Duodenal mucosa (tissue), 2 donors: Measurements from ENCODE around the gene GNLY.
"Not testable (repeated sequence)": the region's sequence is repeated elsewhere in the genome, so short reads cannot be mapped to it uniquely, and the experiment has no call there.

Experiments
- H3K27ac ChIP-seq: one replicate; pipeline ENCODE4 v1.7.0; 2013; ENCODE audit warnings: low read depth, low read length
- H3K27me3 ChIP-seq, 2 donors: one replicate each; pipeline ENCODE4 v1.7.0; 2013; ENCODE audit warnings: low read length in 2 of 2, control low read depth in 1 of 2; ENCODE audit not compliant: insufficient read depth in 2 of 2, control insufficient read depth in 1 of 2
- H3K36me3 ChIP-seq, 2 donors: one replicate each; pipeline ENCODE4 v1.7.0; 2013; ENCODE audit warnings: low read length in 2 of 2, control low read depth in 1 of 2; ENCODE audit not compliant: insufficient read depth in 2 of 2, control insufficient read depth in 1 of 2
- H3K4me1 ChIP-seq, 2 donors: one replicate each; pipeline ENCODE4 v1.7.0; 2013; ENCODE audit warnings: low read length in 2 of 2, control low read depth in 1 of 2; ENCODE audit not compliant: insufficient read depth in 2 of 2, control insufficient read depth in 1 of 2
- H3K4me3 ChIP-seq, 2 donors: one replicate each; pipeline ENCODE4 v1.7.0; 2013; ENCODE audit warnings: low read length in 2 of 2, low read depth in 1 of 2
- H3K9ac ChIP-seq, 2 donors: one replicate each; pipeline ENCODE4 v1.7.0; 2013; ENCODE audit warnings: low read length in 2 of 2, low read depth in 1 of 2
- H3K9me3 ChIP-seq, 2 donors: one replicate each; pipeline ENCODE4 v1.7.0; 2013; ENCODE audit warnings: low read length in 2 of 2, control low read depth in 1 of 2; ENCODE audit not compliant: control insufficient read depth in 1 of 2

Gene GNLY

GRCh38 chr2:85663594-85664565 is 30.3 kb upstream of the GNLY start:
- Histone ChIP-seq H3K4me3 (no peak overlapping the region), H3K4me1 (no peaks in the 10 kb centered on the region), H3K27ac (no peak overlapping the region)

GRCh38 chr2:85665264-85665937 is 28.8 kb upstream of the GNLY start:
- Histone ChIP-seq H3K9me3 (no peaks in the 10 kb centered on the region), H3K27ac (no peak overlapping the region), H3K9ac (no peak overlapping the region), H3K36me3 (no peaks in the 10 kb centered on the region), H3K4me1 (no peaks in the 10 kb centered on the region), H3K4me3 (no peak overlapping the region), H3K27me3 (no peaks in the 10 kb centered on the region)

More at GRCh38 chr2:85663594-85664565, 30.3 kb upstream of the GNLY start:
- Histone ChIP-seq H3K36me3 (peaks cover 0 to 3% of the 10 kb centered on the region in 2 donors), H3K9ac (no peak overlapping the region), H3K9me3 (no peaks in the 10 kb centered on the region), H3K27me3 (no peaks in the 10 kb centered on the region)

- Histone ChIP-seq H3K4me1 (no peaks in the 10 kb centered on the region), H3K9ac (no peak overlapping the region), H3K27ac (no peak overlapping the region), H3K27me3 (no peaks in the 10 kb centered on the region), H3K4me3 (no peak overlapping the region), H3K36me3 (no peaks in the 10 kb centered on the region), H3K9me3 (no peaks in the 10 kb centered on the region)
Measured at GRCh38 chr2:85666016-85666415, 28.1 kb upstream of the GNLY start.

GRCh38 chr2:85666435-85667316 is 27.5 kb upstream of the GNLY start:
- H3K27ac ChIP-seq: no peak overlapping the region
- H3K9ac ChIP-seq: no peak overlapping the region
- H3K27me3 ChIP-seq: no peaks in the 10 kb centered on the region
- H3K4me3 ChIP-seq: no peak overlapping the region
- H3K9me3 ChIP-seq: no peaks in the 10 kb centered on the region
- H3K36me3 ChIP-seq: no peaks in the 10 kb centered on the region
- no peaks in the 10 kb centered on the region for H3K4me1 ChIP-seq

GRCh38 chr2:85667561-85668008 is 26.6 kb upstream of the GNLY start:
- no peak overlapping the region for H3K27ac ChIP-seq
- no peak overlapping the region for H3K4me3 ChIP-seq
- no peaks in the 10 kb centered on the region for H3K27me3 ChIP-seq
- no peaks in the 10 kb centered on the region for H3K36me3 ChIP-seq
- no peak overlapping the region for H3K9ac ChIP-seq
- H3K9me3 ChIP-seq: no peaks in the 10 kb centered on the region
- no peaks in the 10 kb centered on the region for H3K4me1 ChIP-seq

GRCh38 chr2:85668009-85668856 is 25.9 kb upstream of the GNLY start, which contains the start of gene SFTPB:
Gene SFTPB (minus strand): TSS chr2:85668199. CDS start chr2:85668183, 16 bp downstream.
- H3K4me3 ChIP-seq: no peak within 1 kb of the TSS

GRCh38 chr2:85668857-85669142 is 25.4 kb upstream of the GNLY start:
- no peaks in the 10 kb centered on the region for H3K4me1 ChIP-seq
- H3K27me3 ChIP-seq: no peaks in the 10 kb centered on the region
- no peak overlapping the region for H3K9ac ChIP-seq
- H3K4me3 ChIP-seq: no peak overlapping the region
- H3K27ac ChIP-seq: no peak overlapping the region
- no peaks in the 10 kb centered on the region for H3K9me3 ChIP-seq
- H3K36me3 ChIP-seq: no peaks in the 10 kb centered on the region

More at GRCh38 chr2:85668009-85668856, 25.9 kb upstream of the GNLY start, which contains the start of gene SFTPB:
- Histone ChIP-seq H3K36me3 (no peaks in the 10 kb centered on the region), H3K9ac (no peak within 1 kb of the TSS), H3K27me3 (no peaks in the 10 kb centered on the region), H3K27ac (no peak within 1 kb of the TSS), H3K9me3 (no peaks in the 10 kb centered on the region), H3K4me1 (no peaks in the 10 kb centered on the region)

GRCh38 chr2:85669549-85669948 is 24.6 kb upstream of the GNLY start:
- Histone ChIP-seq H3K4me3 (no peak overlapping the region), H3K27me3 (no peaks in the 10 kb centered on the region), H3K4me1 (no peaks in the 10 kb centered on the region), H3K9me3 (no peaks in the 10 kb centered on the region), H3K36me3 (no peaks in the 10 kb centered on the region), H3K27ac (no peak overlapping the region), H3K9ac (no peak overlapping the region)

- H3K4me1 ChIP-seq, H3K4me3 ChIP-seq, H3K36me3 ChIP-seq, H3K9me3 ChIP-seq, H3K9ac ChIP-seq, H3K27ac ChIP-seq, H3K27me3 ChIP-seq: not testable (repeated sequence)
Measured at GRCh38 chr2:85670416-85670815, 23.7 kb upstream of the GNLY start.
